ENCODE results near the gene PPIL1. TPM values are rescaled to one million over a fixed set of nuclear protein-coding genes. Genes with fewer than 3 reads are reported as not detected.
"Not testable (repeated sequence)": the region's sequence is repeated elsewhere in the genome, so short reads cannot be mapped to it uniquely, and the experiment has no call there.

The PPIL1 gene
- total RNA-seq, 1 experiment from 2014 or later = 72.0 TPM

GRCh38 chr6:36904114-36904513 lies 29.5 kb upstream of the PPIL1 start:
- no peak for DNase-seq (ENCODE audit: low spot score)
- CTCF ChIA-PET = no interaction called here
- Histone ChIP-seq H3K27ac (ENCODE audit: low read depth, low read length, poor library complexity, severe bottlenecking) (no peak overlapping the region), H3K9me3 (ENCODE audit: low read depth, low read length, poor library complexity, severe bottlenecking) (no peaks in the 10 kb centered on the region), H3K27me3 (replicated peaks; ENCODE audit: insufficient read depth, low read depth, low read length, poor library complexity) (no peaks in the 10 kb centered on the region), H3K4me1 (ENCODE audit: insufficient read depth, low read length, poor library complexity, severe bottlenecking) (no peaks in the 10 kb centered on the region), H3K36me3 (ENCODE audit: insufficient read depth, low read length, poor library complexity, severe bottlenecking) (no peaks in the 10 kb centered on the region), H3K4me3 (ENCODE audit: low read depth, low read length, poor library complexity, severe bottlenecking) (no peak overlapping the region)
- intact Hi-C loops (cut with micrococcal nuclease; ENCODE audit: unreplicated experiment) = no loop called here
- no TSS peak for BruUV-seq (replicated peaks)
- TF ChIP-seq CTCF (conservative IDR thresholded peaks at IDR 0.05; ENCODE audit: low read depth, low read length) (no peak), EZH2 (IDR thresholded peaks at IDR 0.05; ENCODE audit: borderline replicate concordance, low read depth, low read length, poor library complexity, severe bottlenecking) (no peak)
- POLR2A ChIA-PET (ENCODE audit: low non-redundant PET) = no interaction called here

DNA sequence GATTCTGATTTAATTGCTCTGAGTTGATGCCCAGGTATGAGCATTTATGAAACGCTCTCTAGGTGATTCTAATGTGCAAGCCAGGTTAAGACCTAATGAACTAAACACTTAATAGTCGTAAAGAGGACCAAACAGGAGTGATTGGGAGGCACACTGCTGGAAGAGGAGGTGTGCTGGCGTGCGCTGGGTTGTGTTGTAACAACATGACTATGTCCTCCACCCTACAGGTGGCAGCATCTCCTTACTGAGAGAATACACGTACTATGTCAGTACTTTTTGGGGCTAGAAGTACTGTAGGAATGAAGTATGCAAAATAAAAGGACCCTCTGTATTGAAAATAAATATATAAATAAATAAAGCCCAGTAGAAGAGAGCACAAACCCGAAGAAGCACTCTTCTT lies 23.0 kb upstream of the PPIL1 start:
- intact Hi-C loops (cut with micrococcal nuclease; ENCODE audit: unreplicated experiment) = no loop called here
- H3K27ac ChIP-seq (ENCODE audit: low read depth, low read length, poor library complexity, severe bottlenecking) = no peak overlapping the region
- no peak overlapping the region for H3K4me3 ChIP-seq (ENCODE audit: low read depth, low read length, poor library complexity, severe bottlenecking)
- H3K27me3 ChIP-seq (replicated peaks; ENCODE audit: insufficient read depth, low read depth, low read length, poor library complexity) = no peaks in the 10 kb centered on the region
- no peaks in the 10 kb centered on the region for H3K4me1 ChIP-seq (ENCODE audit: insufficient read depth, low read length, poor library complexity, severe bottlenecking)
- no peaks in the 10 kb centered on the region for H3K36me3 ChIP-seq (ENCODE audit: insufficient read depth, low read length, poor library complexity, severe bottlenecking)
- no peak for DNase-seq (ENCODE audit: low spot score)
- ChIA-PET CTCF (interaction anchor here (0.7 kb wide), 1 partner anchor 132 kb away, joined by 10 read pairs; no protein-coding TSS in a partner anchor), POLR2A (ENCODE audit: low non-redundant PET) (no interaction called here)
- BruUV-seq (replicated peaks) = no TSS peak
- no peaks in the 10 kb centered on the region for H3K9me3 ChIP-seq (ENCODE audit: low read depth, low read length, poor library complexity, severe bottlenecking)
- TF ChIP-seq EZH2 (IDR thresholded peaks at IDR 0.05; ENCODE audit: borderline replicate concordance, low read depth, low read length, poor library complexity, severe bottlenecking) = no peak
- TF ChIP-seq CTCF (conservative IDR thresholded peaks at IDR 0.05; ENCODE audit: low read depth, low read length) = 0 out of 2 replicates have a peak, but pooled peaks have one; percentile 15

- Histone ChIP-seq H3K9me3 (ENCODE audit: low read depth, low read length, poor library complexity, severe bottlenecking) (no peaks in the 10 kb centered on the region), H3K27me3 (replicated peaks; ENCODE audit: insufficient read depth, low read depth, low read length, poor library complexity) (no peaks in the 10 kb centered on the region), H3K27ac (ENCODE audit: low read depth, low read length, poor library complexity, severe bottlenecking) (no peak overlapping the region), H3K4me1 (ENCODE audit: insufficient read depth, low read length, poor library complexity, severe bottlenecking) (no peaks in the 10 kb centered on the region), H3K4me3 (ENCODE audit: low read depth, low read length, poor library complexity, severe bottlenecking) (no peak overlapping the region), H3K36me3 (ENCODE audit: insufficient read depth, low read length, poor library complexity, severe bottlenecking) (no peaks in the 10 kb centered on the region)
- BruUV-seq (replicated peaks) = no TSS peak
- no peak for TF ChIP-seq CTCF (conservative IDR thresholded peaks at IDR 0.05; ENCODE audit: low read depth, low read length)
- TF ChIP-seq EZH2 (IDR thresholded peaks at IDR 0.05; ENCODE audit: borderline replicate concordance, low read depth, low read length, poor library complexity, severe bottlenecking) = no peak
- DNase-seq (ENCODE audit: low spot score) = no peak
- intact Hi-C loops (cut with micrococcal nuclease; ENCODE audit: unreplicated experiment) = no loop called here
- ChIA-PET POLR2A (ENCODE audit: low non-redundant PET) (no interaction called here), CTCF (no interaction called here)
Measured at GRCh38 chr6:36893976-36894932, 19.7 kb upstream of the PPIL1 start.

- H3K4me3 ChIP-seq (ENCODE audit: low read depth, low read length, poor library complexity, severe bottlenecking); DNase-seq (ENCODE audit: low spot score); CTCF ChIA-PET; H3K9me3 ChIP-seq (ENCODE audit: low read depth, low read length, poor library complexity, severe bottlenecking); intact Hi-C loops (cut with micrococcal nuclease; ENCODE audit: unreplicated experiment); H3K4me1 ChIP-seq (ENCODE audit: insufficient read depth, low read length, poor library complexity, severe bottlenecking); BruUV-seq (replicated peaks); H3K27ac ChIP-seq (ENCODE audit: low read depth, low read length, poor library complexity, severe bottlenecking); H3K36me3 ChIP-seq (ENCODE audit: insufficient read depth, low read length, poor library complexity, severe bottlenecking); H3K27me3 ChIP-seq (replicated peaks; ENCODE audit: insufficient read depth, low read depth, low read length, poor library complexity); POLR2A ChIA-PET (ENCODE audit: low non-redundant PET): not testable (repeated sequence)
Measured at GRCh38 chr6:36891153-36891552, 16.6 kb upstream of the PPIL1 start.
